Sigmoid colon (tissue), 4 donors: ENCODE results near the gene COL4A1.

Experiments
- CTCF ChIP-seq, 4 experiments: fragments of 450-650 bp in 3 of 4; fragments of 200-600 bp in 1 of 4; IDR thresholded peaks; one replicate each; pipeline ENCODE4 v1.5.1; 2016 to 2019; ENCODE audit warnings: antibody characterized with exemption in 4 of 4, mild to moderate bottlenecking in 3 of 4, moderate library complexity in 2 of 4
- POLR2AphosphoS5 ChIP-seq, 4 donors: sonication (generic); formaldehyde crosslinking; IDR thresholded peaks; one replicate each; pipeline ENCODE4 v1.6.1; 2017; ENCODE audit warnings: antibody characterized with exemption in 4 of 4

GRCh38 chr13:110183910-110184309 is 123.0 kb downstream of the COL4A1 start:
- no peak for TF ChIP-seq CTCF (IDR thresholded peaks at IDR 0.05)
- TF ChIP-seq POLR2AphosphoS5 (IDR thresholded peaks at IDR 0.05) = no peak
